ENCODE measurements around the gene GTF2H2C.
"Not testable (repeated sequence)": the region's sequence is repeated elsewhere in the genome, so short reads cannot be mapped to it uniquely, and the experiment has no call there.

GTF2H2C gene

DNA sequence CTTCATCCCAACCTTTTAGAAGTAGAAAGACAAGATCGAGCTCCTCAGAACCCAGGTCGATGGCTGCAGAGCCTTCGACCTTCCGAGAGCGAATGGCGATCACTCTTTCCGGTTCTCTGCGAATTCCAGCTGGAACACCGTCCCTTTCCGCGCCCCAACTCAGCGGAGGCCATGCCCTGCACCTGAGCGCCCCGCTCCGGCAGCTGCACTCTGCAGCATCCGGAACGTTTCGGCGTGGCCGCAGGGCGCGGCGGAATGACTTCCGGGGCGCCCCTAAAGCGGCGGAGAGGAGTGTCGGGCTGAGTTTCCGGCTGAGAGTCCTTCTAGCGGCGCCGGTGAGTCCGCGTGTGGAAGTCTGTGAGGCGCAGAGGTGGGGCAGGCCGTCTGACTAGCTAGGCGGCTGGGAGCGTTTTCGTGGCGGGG is at the start of gene GTF2H2C:
Gene GTF2H2C (plus strand): TSS at position 284 of the 423 bp plus-strand sequence. CDS start 4,942 bp downstream, outside the sequence.
- H3K4me3 Mint-ChIP-seq = peak within 1 kb of the TSS; percentile 94
- not testable (repeated sequence) for H3K4me1 Mint-ChIP-seq (ENCODE audit: low read depth); H3K27me3 Mint-ChIP-seq; H3K9me3 Mint-ChIP-seq (ENCODE audit: low read depth); H3K36me3 Mint-ChIP-seq
- H3K27ac Mint-ChIP-seq = peak within 1 kb of the TSS; percentile 89

DNA sequence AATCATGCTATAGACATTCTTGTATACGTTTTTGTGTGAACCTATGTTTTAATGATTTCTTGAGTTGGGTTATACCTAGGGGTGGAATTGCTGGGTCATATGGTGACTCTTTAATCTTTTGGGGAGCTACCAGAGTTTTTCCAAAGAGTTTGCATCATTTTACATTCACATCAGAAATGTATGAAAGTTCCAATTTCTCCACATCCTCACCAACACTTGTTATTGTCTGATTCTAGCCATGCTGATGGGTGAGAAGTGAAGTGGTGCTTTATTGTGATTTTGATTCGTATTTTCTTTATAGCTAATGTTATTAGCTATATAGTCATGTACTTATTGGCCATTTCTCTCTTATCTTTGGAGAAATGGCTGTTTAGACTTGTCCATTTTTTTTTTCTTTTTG is 49.3 kb upstream of the GTF2H2C start:
- no peaks in the 10 kb centered on the region for H3K36me3 Mint-ChIP-seq
- no peak overlapping the region for H3K27ac Mint-ChIP-seq
- no peaks in the 10 kb centered on the region for H3K9me3 Mint-ChIP-seq (ENCODE audit: low read depth)
- no peaks in the 10 kb centered on the region for H3K4me1 Mint-ChIP-seq (ENCODE audit: low read depth)
- no peaks in the 10 kb centered on the region for H3K27me3 Mint-ChIP-seq
- no peak overlapping the region for H3K4me3 Mint-ChIP-seq

DNA sequence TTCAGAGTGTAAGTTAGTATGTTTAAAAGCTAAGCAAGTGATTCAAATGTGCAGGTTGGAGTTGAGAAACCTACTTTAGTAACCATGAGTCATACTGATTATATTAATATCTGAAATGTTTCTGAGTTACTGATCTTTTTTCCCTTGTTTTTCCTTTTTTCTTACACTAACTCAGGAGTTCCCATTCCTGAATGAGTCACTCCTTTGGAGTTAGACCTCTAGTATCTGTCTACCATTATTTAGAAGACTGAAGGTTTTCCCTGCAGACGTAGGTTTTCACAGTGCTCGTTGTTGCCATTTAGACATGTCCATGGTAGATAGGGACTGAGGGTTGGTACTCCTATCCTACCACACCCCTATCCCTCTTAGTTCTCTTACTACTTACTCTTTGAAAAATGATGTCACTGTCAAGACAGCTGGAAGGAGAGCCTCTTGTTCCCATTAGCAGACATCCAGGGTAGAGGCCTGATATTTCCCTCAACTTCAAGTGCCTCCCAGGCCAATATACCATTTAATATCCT is 47.2 kb upstream of the GTF2H2C start:
- H3K36me3 Mint-ChIP-seq = no peaks in the 10 kb centered on the region
- H3K27me3 Mint-ChIP-seq = no peaks in the 10 kb centered on the region
- no peaks in the 10 kb centered on the region for H3K9me3 Mint-ChIP-seq (ENCODE audit: low read depth)
- no peak overlapping the region for H3K27ac Mint-ChIP-seq
- no peaks in the 10 kb centered on the region for H3K4me1 Mint-ChIP-seq (ENCODE audit: low read depth)
- no peak overlapping the region for H3K4me3 Mint-ChIP-seq

DNA sequence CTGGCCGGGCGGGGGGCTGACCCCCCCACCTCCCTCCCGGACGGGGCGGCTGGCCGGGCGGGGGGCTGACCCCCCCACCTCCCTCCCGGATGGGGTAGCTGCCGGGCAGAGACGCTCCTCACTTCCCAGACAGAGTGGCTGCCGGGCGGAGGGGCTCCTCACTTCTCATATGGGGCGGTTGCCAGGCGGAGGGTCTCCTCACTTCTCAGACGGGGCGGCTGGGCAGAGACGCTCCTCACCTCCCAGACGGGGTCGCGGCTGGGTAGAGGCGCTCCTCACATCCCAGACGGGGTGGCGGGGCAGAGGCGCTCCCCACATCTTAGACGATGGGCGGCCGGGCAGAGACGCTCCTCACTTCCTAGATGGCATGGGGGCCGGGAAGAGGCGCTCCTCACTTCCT is 44.4 kb upstream of the GTF2H2C start:
- not testable (repeated sequence) for H3K4me1 Mint-ChIP-seq (ENCODE audit: low read depth); H3K9me3 Mint-ChIP-seq (ENCODE audit: low read depth); H3K36me3 Mint-ChIP-seq

DNA sequence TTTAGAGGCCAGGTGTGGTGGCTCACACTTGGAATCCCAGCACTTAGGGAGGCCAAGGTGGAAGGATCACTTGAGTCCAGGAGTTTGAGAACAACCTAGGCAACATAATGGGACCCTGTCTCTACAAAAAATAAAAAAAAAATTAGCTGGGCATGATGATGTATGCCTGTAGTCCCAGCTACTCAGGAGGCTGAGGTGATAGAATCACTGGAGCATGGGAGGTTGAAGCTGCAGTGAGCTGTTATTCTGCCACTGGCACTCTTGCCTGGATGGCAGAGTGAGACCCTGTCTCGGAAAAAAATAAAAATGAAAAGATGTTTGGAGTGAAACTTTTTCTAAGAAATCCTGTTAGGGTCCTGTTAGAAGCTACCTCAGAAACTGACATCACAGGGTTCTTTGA is 43.2 kb upstream of the GTF2H2C start:
- Mint-ChIP-seq H3K4me3 (no peak overlapping the region), H3K4me1 (ENCODE audit: low read depth) (no peaks in the 10 kb centered on the region), H3K36me3 (no peaks in the 10 kb centered on the region), H3K27ac (no peak overlapping the region), H3K9me3 (ENCODE audit: low read depth) (no peaks in the 10 kb centered on the region), H3K27me3 (no peaks in the 10 kb centered on the region)

More for the DNA sequence above, 44.4 kb upstream of the GTF2H2C start:
- not testable (repeated sequence) for H3K4me3 Mint-ChIP-seq, H3K27ac Mint-ChIP-seq, H3K27me3 Mint-ChIP-seq

GRCh38 chr5:69517763-69518212 is 42.2 kb upstream of the GTF2H2C start:
- Mint-ChIP-seq H3K27me3 (no peaks in the 10 kb centered on the region), H3K27ac (no peak overlapping the region), H3K36me3 (no peaks in the 10 kb centered on the region), H3K4me1 (ENCODE audit: low read depth) (no peaks in the 10 kb centered on the region), H3K4me3 (no peak overlapping the region), H3K9me3 (ENCODE audit: low read depth) (no peaks in the 10 kb centered on the region)

DNA sequence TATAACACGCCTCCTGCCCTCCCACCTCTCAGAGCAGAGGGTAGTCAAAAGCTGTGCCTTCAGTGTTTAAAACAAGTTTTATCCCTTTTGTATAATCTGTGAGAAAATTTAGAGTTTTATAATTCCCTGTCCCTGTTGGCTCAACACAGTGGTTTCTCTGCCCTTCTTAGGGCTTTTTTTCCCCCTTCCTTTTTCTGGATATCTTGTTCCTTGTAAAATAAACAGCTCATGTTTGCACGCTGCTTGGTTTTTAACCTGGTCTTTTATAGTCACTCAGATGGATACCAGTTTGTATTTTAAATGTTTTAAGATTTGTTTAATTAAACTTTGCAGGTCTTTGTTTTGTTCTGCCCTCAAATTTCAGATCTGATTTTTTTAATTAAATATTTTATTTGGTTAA is 40.7 kb upstream of the GTF2H2C start:
- H3K27ac Mint-ChIP-seq = no peak overlapping the region
- H3K36me3 Mint-ChIP-seq = no peaks in the 10 kb centered on the region
- no peak overlapping the region for H3K4me3 Mint-ChIP-seq
- no peaks in the 10 kb centered on the region for H3K4me1 Mint-ChIP-seq (ENCODE audit: low read depth)
- no peaks in the 10 kb centered on the region for H3K9me3 Mint-ChIP-seq (ENCODE audit: low read depth)
- no peaks in the 10 kb centered on the region for H3K27me3 Mint-ChIP-seq

- Mint-ChIP-seq H3K36me3 (peaks cover 2% of the 10 kb centered on the region), H3K27me3 (no peaks in the 10 kb centered on the region), H3K27ac (no peak overlapping the region), H3K9me3 (ENCODE audit: low read depth) (no peaks in the 10 kb centered on the region), H3K4me1 (ENCODE audit: low read depth) (no peaks in the 10 kb centered on the region), H3K4me3 (no peak overlapping the region)
These were observed 38.0 kb upstream of the GTF2H2C start for GRCh38 chr5:69522035-69522434.

DNA sequence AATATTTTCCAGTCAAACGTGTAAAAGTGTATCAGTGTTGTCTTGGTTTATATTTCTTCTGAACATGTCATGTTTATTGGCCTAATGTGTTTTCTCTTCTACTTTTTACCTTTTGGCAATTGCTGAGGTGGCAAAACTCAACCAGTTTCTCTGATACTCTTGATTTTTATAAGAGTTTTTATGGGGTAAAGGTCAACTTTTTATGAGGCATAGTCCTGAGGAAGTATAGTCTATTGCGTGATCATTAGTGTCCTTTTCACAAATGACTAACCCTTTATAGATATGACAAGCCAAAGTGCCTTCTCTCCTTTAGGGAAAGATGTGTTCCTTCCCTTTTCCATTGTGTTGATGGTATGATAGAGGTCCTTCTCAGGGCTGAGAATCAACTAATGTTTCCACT is 34.5 kb upstream of the GTF2H2C start:
- H3K36me3 Mint-ChIP-seq = peaks cover 2% of the 10 kb centered on the region
- H3K27me3 Mint-ChIP-seq = peaks cover 4% of the 10 kb centered on the region
- no peak overlapping the region for H3K27ac Mint-ChIP-seq
- no peak overlapping the region for H3K4me3 Mint-ChIP-seq
- H3K9me3 Mint-ChIP-seq (ENCODE audit: low read depth) = no peaks in the 10 kb centered on the region
- no peaks in the 10 kb centered on the region for H3K4me1 Mint-ChIP-seq (ENCODE audit: low read depth)

DNA sequence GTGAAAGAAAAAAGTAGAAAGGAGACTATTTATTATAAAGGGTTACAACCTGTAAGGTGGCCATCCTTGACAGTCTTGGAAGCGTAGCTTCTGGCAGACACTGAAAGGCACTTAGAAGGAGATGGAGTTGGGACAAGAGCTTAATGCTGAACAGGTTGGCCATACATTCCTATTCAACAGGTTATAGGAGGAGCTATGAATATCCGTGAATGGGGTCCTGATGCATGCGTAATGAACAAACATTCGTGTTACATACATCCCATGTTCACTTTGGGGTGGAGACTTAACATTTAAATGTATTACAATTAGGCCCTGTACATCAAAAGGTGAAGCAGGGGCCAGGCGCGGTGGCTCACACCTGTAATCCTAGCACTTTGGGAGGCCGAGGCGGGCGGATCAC is 33.3 kb upstream of the GTF2H2C start:
- no peak overlapping the region for H3K4me3 Mint-ChIP-seq
- peaks cover 7% of the 10 kb centered on the region for H3K27me3 Mint-ChIP-seq
- no peaks in the 10 kb centered on the region for H3K4me1 Mint-ChIP-seq (ENCODE audit: low read depth)
- no peak overlapping the region for H3K27ac Mint-ChIP-seq
- H3K36me3 Mint-ChIP-seq = peaks cover 2% of the 10 kb centered on the region
- H3K9me3 Mint-ChIP-seq (ENCODE audit: low read depth) = no peaks in the 10 kb centered on the region

- H3K27ac Mint-ChIP-seq = no peak overlapping the region
- H3K9me3 Mint-ChIP-seq (ENCODE audit: low read depth) = no peaks in the 10 kb centered on the region
- peaks cover 9% of the 10 kb centered on the region for H3K27me3 Mint-ChIP-seq
- no peak overlapping the region for H3K4me3 Mint-ChIP-seq
- H3K36me3 Mint-ChIP-seq = peaks cover 2% of the 10 kb centered on the region
- H3K4me1 Mint-ChIP-seq (ENCODE audit: low read depth) = no peaks in the 10 kb centered on the region
These were observed 32.7 kb upstream of the GTF2H2C start for GRCh38 chr5:69527128-69527770.

- no peaks in the 10 kb centered on the region for H3K9me3 Mint-ChIP-seq (ENCODE audit: low read depth)
- H3K27me3 Mint-ChIP-seq = peaks cover 9% of the 10 kb centered on the region
- no peaks in the 10 kb centered on the region for H3K4me1 Mint-ChIP-seq (ENCODE audit: low read depth)
- peaks cover 2% of the 10 kb centered on the region for H3K36me3 Mint-ChIP-seq
- no peak overlapping the region for H3K4me3 Mint-ChIP-seq
- H3K27ac Mint-ChIP-seq = no peak overlapping the region
These were observed 32.0 kb upstream of the GTF2H2C start for GRCh38 chr5:69528035-69528434.

DNA sequence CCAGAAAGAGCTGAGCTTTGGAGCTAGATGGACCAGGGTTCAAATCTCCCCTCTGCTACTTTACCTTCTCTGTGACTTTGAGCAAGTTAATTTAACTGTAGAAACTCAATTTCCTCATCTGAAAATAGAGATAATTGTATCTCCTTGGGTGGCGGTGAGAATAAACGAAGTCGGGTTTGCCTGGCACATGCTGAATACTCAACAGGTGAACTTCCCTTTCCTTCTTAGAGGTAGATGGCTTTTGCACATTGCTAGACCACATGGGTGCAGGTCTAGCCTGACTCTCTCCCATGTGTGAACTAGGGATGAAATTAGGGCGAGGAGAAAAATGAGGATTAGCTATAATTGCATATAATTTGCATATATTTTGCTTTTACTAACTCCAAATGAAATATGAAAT is 31.4 kb upstream of the GTF2H2C start:
- Mint-ChIP-seq H3K36me3 (peaks cover 2% of the 10 kb centered on the region), H3K9me3 (ENCODE audit: low read depth) (no peaks in the 10 kb centered on the region), H3K27me3 (peaks cover 9% of the 10 kb centered on the region), H3K4me1 (ENCODE audit: low read depth) (no peaks in the 10 kb centered on the region), H3K27ac (no peak overlapping the region), H3K4me3 (no peak overlapping the region)

DNA sequence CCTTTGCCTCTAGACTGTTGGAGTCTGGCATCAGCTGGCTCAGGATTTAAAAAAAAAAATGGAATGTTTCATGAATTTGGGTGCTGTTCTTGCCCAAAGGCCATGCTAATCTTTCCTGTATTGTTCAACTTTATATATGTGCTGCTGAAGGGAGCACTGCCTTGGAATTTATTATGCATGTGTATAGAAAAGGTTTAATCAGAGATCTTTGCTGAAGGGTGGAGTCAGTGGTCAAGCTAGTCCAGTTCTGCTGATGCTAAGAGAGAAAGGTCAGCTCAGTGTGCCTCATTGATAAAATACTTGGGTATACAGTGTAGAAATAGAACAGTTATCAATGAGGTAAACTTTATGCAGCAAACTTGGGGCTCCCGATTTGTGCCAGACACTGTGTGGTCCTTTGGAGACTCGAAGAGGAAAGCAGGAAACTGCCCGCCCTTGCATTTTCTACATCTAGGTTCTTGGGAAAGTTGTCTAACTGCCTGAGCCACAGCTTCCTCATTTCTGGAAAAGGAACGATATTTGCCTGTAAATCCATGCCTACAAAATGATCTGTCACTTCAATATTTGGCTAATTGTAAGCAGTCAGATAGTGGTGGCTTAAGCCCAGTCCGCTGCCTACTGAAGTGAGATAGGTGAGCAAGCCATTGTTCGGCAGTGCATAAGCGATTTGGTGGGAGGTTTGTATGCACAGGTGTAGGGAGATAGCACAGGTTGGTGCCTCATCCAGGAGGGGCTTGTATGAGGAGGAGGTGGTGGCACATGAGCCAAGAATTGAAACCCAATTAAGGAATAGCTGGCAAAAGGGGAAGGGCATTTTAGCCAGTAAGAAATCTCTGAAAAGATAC is 29.2 kb upstream of the GTF2H2C start:
- Mint-ChIP-seq H3K27me3 (peaks cover 9% of the 10 kb centered on the region), H3K27ac (no peak overlapping the region), H3K36me3 (peaks cover 2% of the 10 kb centered on the region), H3K9me3 (ENCODE audit: low read depth) (no peaks in the 10 kb centered on the region), H3K4me1 (ENCODE audit: low read depth) (no peaks in the 10 kb centered on the region), H3K4me3 (no peak overlapping the region)

GRCh38 chr5:69531406-69531801 is 28.6 kb upstream of the GTF2H2C start:
- no peaks in the 10 kb centered on the region for H3K9me3 Mint-ChIP-seq (ENCODE audit: low read depth)
- peaks cover 2% of the 10 kb centered on the region for H3K36me3 Mint-ChIP-seq
- H3K4me1 Mint-ChIP-seq (ENCODE audit: low read depth) = no peaks in the 10 kb centered on the region
- H3K27ac Mint-ChIP-seq = no peak overlapping the region
- no peak overlapping the region for H3K4me3 Mint-ChIP-seq
- peaks cover 9% of the 10 kb centered on the region for H3K27me3 Mint-ChIP-seq
